Measurements from ENCODE around the gene MALT1.

GRCh38 chr18:58756596-58757240, 85.5 kb downstream of the MALT1 start:
- no peak for TF ChIP-seq HNRNPH1 (optimal IDR thresholded peaks at IDR 0.05; ENCODE audit: low read depth, low read length)
- TF ChIP-seq FOXA1 (IDR thresholded peaks at IDR 0.05; ENCODE audit: borderline replicate concordance), result no peak
- TF ChIP-seq ZNF764 (CRISPR knock-in tag; IDR thresholded peaks at IDR 0.05; ENCODE audit: low read depth), result no peak
- TF ChIP-seq REST (IDR thresholded peaks at IDR 0.05; ENCODE audit: borderline replicate concordance), result no peak
- no peak for TF ChIP-seq REST (CRISPR knock-in tag; IDR thresholded peaks at IDR 0.05; ENCODE audit: low read depth)

Measured in K562 (cell line).